Dermis blood vessel endothelial cell (primary cell): Measurements from ENCODE around the gene NAALADL1. TPM values are rescaled to one million over a fixed set of nuclear protein-coding genes. Genes with fewer than 3 reads are reported as not detected.
A peak's percentile ranks its signal among the peaks of the same experiment; 100 is the strongest.

ENCODE experiments used
- DNase-seq: peaks from one replicate; pipeline ENCODE4 v3.0.0; 2010
- total RNA-seq: library from RNA; depleted of rRNA; stranded (reverse); fragments of >200 nt; gene quantifications from 2 replicates; pipeline ENCODE4 v1.2.3, GENCODE V29; 2014

Gene NAALADL1
- total RNA-seq, 1 donor from 2014 or later: 20.3 TPM

- no peak for DNase-seq
These were observed 24.9 kb upstream of the NAALADL1 start for GRCh38 chr11:65083134-65083833.

GRCh38 chr11:65078786-65079342 is 20.5 kb upstream of the NAALADL1 start:
- DNase-seq: no peak

- DNase-seq: peak; percentile 67
These were observed 19.8 kb upstream of the NAALADL1 start for GRCh38 chr11:65078151-65078550.

GRCh38 chr11:65077451-65077850 is 19.1 kb upstream of the NAALADL1 start:
- no peak for DNase-seq

- no peak for DNase-seq
These were observed 14.2 kb upstream of the NAALADL1 start for GRCh38 chr11:65072631-65072966.

- no peak for DNase-seq
These were observed 13.7 kb upstream of the NAALADL1 start for GRCh38 chr11:65071907-65072630.

- no peak for DNase-seq
These were observed 10.9 kb upstream of the NAALADL1 start for GRCh38 chr11:65069217-65069616.

- no peak for DNase-seq
These were observed 9.1 kb upstream of the NAALADL1 start for GRCh38 chr11:65067446-65067845.

GRCh38 chr11:65066805-65067291 is 8.5 kb upstream of the NAALADL1 start:
- no peak for DNase-seq

- DNase-seq: no peak
These were observed 8.0 kb upstream of the NAALADL1 start for GRCh38 chr11:65066315-65066714.

GRCh38 chr11:65065851-65066250 is 7.5 kb upstream of the NAALADL1 start:
- no peak for DNase-seq

- no peak for DNase-seq
These were observed 6.5 kb upstream of the NAALADL1 start for GRCh38 chr11:65064847-65065240.

- no peak for DNase-seq
These were observed 5.2 kb upstream of the NAALADL1 start for GRCh38 chr11:65063532-65063931.

GRCh38 chr11:65060913-65061408 is 2.6 kb upstream of the NAALADL1 start:
- peak; percentile 50 for DNase-seq

- DNase-seq: no peak
These were observed 1.8 kb upstream of the NAALADL1 start for GRCh38 chr11:65059959-65060824.

- no peak for DNase-seq
These were observed 1.2 kb upstream of the NAALADL1 start for GRCh38 chr11:65059523-65059922.

GRCh38 chr11:65058012-65058411 is 341 bp downstream of the NAALADL1 start:
- no peak for DNase-seq

GRCh38 chr11:65057526-65057925 is 827 bp downstream of the NAALADL1 start:
- DNase-seq: no peak

- DNase-seq: no peak
These were observed 1.4 kb downstream of the NAALADL1 start for GRCh38 chr11:65056999-65057398.

GRCh38 chr11:65055538-65055937 is 2.8 kb downstream of the NAALADL1 start:
- DNase-seq: no peak

GRCh38 chr11:65053827-65054508 is 4.4 kb downstream of the NAALADL1 start:
- DNase-seq: no peak

GRCh38 chr11:65051398-65051858 is 6.9 kb downstream of the NAALADL1 start:
- no peak for DNase-seq
